Neuronal stem cell (in vitro differentiated cells): ENCODE data around the gene CITED1.

Source experiments
- DNase-seq: peaks from one replicate; pipeline ENCODE4 v3.0.0-alpha.2; 2013; ENCODE audit warnings: low spot score
- H2AFZ ChIP-seq: one replicate; pipeline ENCODE4 v1.6.1; 2013; ENCODE audit warnings: mild to moderate bottlenecking, low read length, inconsistent platforms
- H2AK5ac ChIP-seq: 2 replicates; pipeline ENCODE4 v1.6.1; 2013; ENCODE audit warnings: low read depth, mild to moderate bottlenecking, inconsistent platforms, low read length, moderate library complexity, mixed read lengths
- H2BK120ac ChIP-seq: 2 replicates; pipeline ENCODE4 v1.6.1; 2013; ENCODE audit warnings: low read depth, mild to moderate bottlenecking, inconsistent platforms, low read length, moderate library complexity, mixed read lengths
- H2BK12ac ChIP-seq: one replicate; pipeline ENCODE4 v1.6.1; 2013; ENCODE audit warnings: low read length, inconsistent platforms
- H2BK15ac ChIP-seq: 2 replicates; pipeline ENCODE4 v1.6.1; 2013; ENCODE audit warnings: mild to moderate bottlenecking, low read length, inconsistent platforms, mixed read lengths
- H2BK5ac ChIP-seq: one replicate; pipeline ENCODE4 v1.6.1; 2013; ENCODE audit warnings: inconsistent platforms, mild to moderate bottlenecking, low read length, moderate library complexity
- H3K14ac ChIP-seq: one replicate; pipeline ENCODE4 v1.6.1; 2013; ENCODE audit warnings: low read length, inconsistent platforms
- H3K18ac ChIP-seq: 2 replicates; pipeline ENCODE4 v1.6.1; 2013; ENCODE audit warnings: low read length, inconsistent platforms
- H3K23ac ChIP-seq: 2 replicates; pipeline ENCODE4 v1.6.1; 2013; ENCODE audit warnings: low read depth, mild to moderate bottlenecking, mixed read lengths, low read length, inconsistent platforms; ENCODE audit not compliant: poor library complexity
- H3K27ac ChIP-seq: replicated peaks from 3 replicates; pipeline ENCODE4 v1.5.1; 2013; ENCODE audit warnings: low read length, inconsistent platforms
- H3K27me3 ChIP-seq, 3 experiments: 2 replicates each; pipeline ENCODE4 v1.6.1; 2013; ENCODE audit warnings: low read length in 3 of 3, mild to moderate bottlenecking in 2 of 3, inconsistent platforms in 1 of 3, low read depth in 1 of 3, mixed read lengths in 1 of 3, moderate library complexity in 1 of 3; ENCODE audit not compliant: control insufficient read depth in 3 of 3, insufficient read depth in 3 of 3
- H3K36me3 ChIP-seq, 2 donors: replicated peaks in 1 of 2; 2 replicates each; pipeline ENCODE4 v1.6.1; 2013; ENCODE audit warnings: low read length in 2 of 2; ENCODE audit not compliant: control insufficient read depth in 2 of 2, insufficient read depth in 2 of 2
- H3K4ac ChIP-seq: 2 replicates; pipeline ENCODE4 v1.6.1; 2013; ENCODE audit warnings: inconsistent platforms, mild to moderate bottlenecking, low read length, moderate library complexity
- H3K4me1 ChIP-seq, 2 donors: 1 replicate in 1 of 2; 2 replicates in 1 of 2; pipeline ENCODE4 v1.6.1; 2013; ENCODE audit warnings: low read length in 2 of 2, low read depth in 1 of 2; ENCODE audit not compliant: control insufficient read depth in 2 of 2, insufficient read depth in 1 of 2
- H3K4me2 ChIP-seq: one replicate; pipeline ENCODE4 v1.6.1; 2013; ENCODE audit warnings: mild to moderate bottlenecking, low read length, inconsistent platforms; ENCODE audit not compliant: insufficient read depth, poor library complexity, severe bottlenecking
- H3K4me3 ChIP-seq, 2 donors: 2 replicates each; pipeline ENCODE4 v1.5.1; 2013; ENCODE audit warnings: low read length in 2 of 2, mild to moderate bottlenecking in 2 of 2, inconsistent platforms in 1 of 2, moderate library complexity in 1 of 2
- H3K79me1 ChIP-seq: one replicate; pipeline ENCODE4 v1.6.1; 2013; ENCODE audit warnings: low read depth, mild to moderate bottlenecking, inconsistent platforms, low read length, moderate library complexity
- H3K9ac ChIP-seq: one replicate; pipeline ENCODE4 v1.6.1; 2013; ENCODE audit warnings: mild to moderate bottlenecking, low read depth, low read length, inconsistent platforms; ENCODE audit not compliant: poor library complexity
- H3K9me3 ChIP-seq, 2 donors: replicated peaks in 1 of 2; 2 replicates each; pipeline versions ENCODE3 to v1.6.1; 2013; ENCODE audit warnings: low read length in 2 of 2, mild to moderate bottlenecking in 2 of 2, inconsistent platforms in 1 of 2, low read depth in 1 of 2, mixed read lengths in 1 of 2, moderate library complexity in 1 of 2; ENCODE audit not compliant: control insufficient read depth in 2 of 2, insufficient read depth in 1 of 2
- H4K8ac ChIP-seq: one replicate; pipeline ENCODE4 v1.6.1; 2013; ENCODE audit warnings: low read depth, mild to moderate bottlenecking, inconsistent platforms, low read length, moderate library complexity
- H4K91ac ChIP-seq: one replicate; pipeline ENCODE4 v1.6.1; 2013; ENCODE audit warnings: low read length, low read depth, mild to moderate bottlenecking, inconsistent platforms; ENCODE audit not compliant: poor library complexity
- WGBS, 2 donors: extraction: QIAGEN DNeasy Blood & Tissue Kit; methylation state at CpG; one replicate each; pipeline ENCODE4 v1.1.7; 2013; ENCODE audit warnings: missing lambda C conversion rate in 2 of 2, mixed read lengths in 1 of 2; ENCODE audit not compliant: insufficient read length in 2 of 2, insufficient replicate concordance in 1 of 2; ENCODE audit errors: extremely low coverage in 2 of 2; 5-methylcytosine and 5-hydroxymethylcytosine counted together

Gene CITED1

DNA sequence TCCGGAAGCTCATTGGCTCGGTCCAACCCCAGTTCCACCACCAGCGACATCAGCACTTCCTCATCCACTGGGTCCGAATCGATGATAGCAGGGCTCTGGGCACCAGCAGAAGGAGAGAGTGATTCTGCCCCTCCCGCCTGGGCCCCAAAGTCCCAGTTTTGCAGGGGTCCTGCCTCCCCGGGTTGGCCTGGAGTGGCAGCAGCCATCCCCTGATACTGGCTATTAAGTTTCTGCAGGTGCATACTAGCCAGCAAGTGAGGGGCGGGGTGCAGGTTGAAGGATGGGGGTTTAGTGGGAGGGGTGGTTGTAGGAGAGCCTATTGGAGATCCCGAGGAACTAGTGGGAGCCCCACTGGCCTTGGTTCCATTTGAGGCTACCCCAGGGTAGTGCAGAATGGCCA lies 3.9 kb downstream of the CITED1 start:
- Histone ChIP-seq H2BK5ac (no peak overlapping the region), H2AFZ (no peak overlapping the region), H2BK15ac (no peak overlapping the region), H3K18ac (no peak overlapping the region), H4K91ac (no peak overlapping the region), H3K9me3 (no peaks in the 10 kb centered on the region), H3K27ac (no peak overlapping the region), H3K4ac (no peak overlapping the region), H3K4me1 (no peaks in the 10 kb centered on the region), H3K4me2 (no peak overlapping the region), H3K36me3 (no peaks in the 10 kb centered on the region), H3K4me3 (no peak overlapping the region), H3K23ac (no peak overlapping the region), H2BK120ac (no peak overlapping the region), H2AK5ac (no peak overlapping the region), H2BK12ac (no peak overlapping the region), H4K8ac (no peak overlapping the region), H3K9ac (no peak overlapping the region), H3K14ac (no peak overlapping the region), H3K27me3 (peaks cover 0 to 61% (median 35%) of the 10 kb centered on the region in 3 experiments), H3K79me1 (no peaks in the 10 kb centered on the region)
- DNase-seq = no peak
- WGBS, 2 donors = no CpG with 5 or more reads among the region's 9 CpGs

GRCh38 chrX:72299891-72300630 lies 5.7 kb downstream of the CITED1 start:
- Histone ChIP-seq H3K4ac (no peak overlapping the region), H3K27ac (no peak overlapping the region), H2AK5ac (no peak overlapping the region), H3K27me3 (peaks cover 0 to 52% (median 25%) of the 10 kb centered on the region in 3 experiments), H2BK12ac (no peak overlapping the region), H2AFZ (no peak overlapping the region), H3K79me1 (no peaks in the 10 kb centered on the region), H3K4me3 (no peak overlapping the region), H3K4me1 (no peaks in the 10 kb centered on the region), H3K9ac (no peak overlapping the region), H2BK120ac (no peak overlapping the region), H3K9me3 (no peaks in the 10 kb centered on the region), H3K36me3 (no peaks in the 10 kb centered on the region), H3K18ac (no peak overlapping the region), H4K8ac (no peak overlapping the region), H3K14ac (no peak overlapping the region), H2BK5ac (no peak overlapping the region), H2BK15ac (no peak overlapping the region), H3K4me2 (no peak overlapping the region), H4K91ac (no peak overlapping the region), H3K23ac (no peak overlapping the region)
- WGBS, 2 donors = no CpG with 5 or more reads among the region's 4 CpGs
- no peak for DNase-seq

DNA sequence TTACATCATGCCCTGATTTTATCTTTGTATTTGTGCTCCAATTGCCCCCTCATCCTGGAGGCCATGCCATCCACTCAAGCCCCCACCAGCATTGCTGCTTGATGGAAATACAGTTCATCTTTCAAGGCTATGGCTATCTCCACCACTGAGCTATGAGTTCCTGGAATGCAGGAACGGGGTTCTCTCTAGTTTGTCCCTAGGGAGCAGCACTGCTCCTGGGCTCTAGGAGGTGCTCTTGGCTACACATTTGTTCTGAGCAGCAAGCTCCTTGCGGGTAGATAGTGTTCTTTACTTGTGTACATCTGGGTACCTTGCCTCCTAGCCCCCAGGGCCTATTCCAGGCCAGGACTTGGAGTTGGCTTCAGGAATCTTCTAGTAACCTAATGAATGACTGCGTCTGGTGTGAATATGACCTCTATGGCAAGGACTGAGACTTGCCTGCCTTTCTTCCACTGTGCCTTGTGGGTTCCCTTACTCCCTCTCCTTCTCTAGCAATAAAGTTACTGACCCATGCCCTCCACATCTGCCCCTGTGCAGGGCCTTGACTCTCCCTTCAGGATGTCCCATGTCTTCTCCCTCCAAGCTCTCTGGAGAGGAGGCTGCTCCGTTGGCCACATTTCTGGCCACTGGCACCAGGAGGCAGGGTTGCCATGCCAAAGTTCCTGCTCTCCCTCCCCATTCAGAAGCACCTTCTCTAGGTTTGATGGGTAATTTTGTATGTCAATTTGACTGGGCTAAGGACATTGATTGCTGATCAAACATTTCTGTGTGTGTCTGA lies 7.6 kb downstream of the CITED1 start:
- H2BK12ac ChIP-seq = no peak overlapping the region
- DNase-seq = no peak
- no peak overlapping the region for H3K27ac ChIP-seq

DNA sequence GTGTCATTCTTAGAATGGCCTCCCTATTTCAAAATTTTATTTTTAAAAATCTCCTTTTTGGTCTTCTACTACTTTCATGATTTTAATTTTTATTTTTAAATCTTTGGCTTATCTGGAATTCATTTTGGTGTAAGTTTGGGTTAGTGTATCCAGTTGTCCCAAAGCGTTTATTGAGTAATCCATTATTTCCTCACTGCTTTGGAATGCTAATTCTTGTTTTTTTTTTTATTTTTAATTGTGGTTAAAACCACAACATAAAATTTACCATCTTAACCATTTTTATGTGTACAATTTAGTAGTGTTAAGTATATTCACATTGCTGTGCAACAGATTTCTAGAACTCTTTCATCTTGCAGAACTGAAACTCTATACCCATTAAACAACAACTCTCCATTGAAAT lies 8.7 kb downstream of the CITED1 start:
- H2BK120ac ChIP-seq = no peak overlapping the region
- peaks cover 0 to 26% (median 0%) of the 10 kb centered on the region in 3 experiments for H3K27me3 ChIP-seq
- WGBS, 2 donors = no CpG with 5 or more reads among the region's 1 CpG
- no peak overlapping the region for H3K4me2 ChIP-seq
- no peak overlapping the region for H3K27ac ChIP-seq
- no peaks in the 10 kb centered on the region for H3K36me3 ChIP-seq
- H2AK5ac ChIP-seq = no peak overlapping the region
- H3K4ac ChIP-seq = no peak overlapping the region
- H4K8ac ChIP-seq = no peak overlapping the region
- H3K18ac ChIP-seq = no peak overlapping the region
- H4K91ac ChIP-seq = no peak overlapping the region
- H3K14ac ChIP-seq = no peak overlapping the region
- H2AFZ ChIP-seq = no peak overlapping the region
- H2BK5ac ChIP-seq = no peak overlapping the region
- no peak for DNase-seq
- no peak overlapping the region for H2BK15ac ChIP-seq
- H3K9ac ChIP-seq = no peak overlapping the region
- no peak overlapping the region for H3K4me3 ChIP-seq
- no peaks in the 10 kb centered on the region for H3K4me1 ChIP-seq
- no peaks in the 10 kb centered on the region for H3K79me1 ChIP-seq
- no peak overlapping the region for H3K23ac ChIP-seq
- no peaks in the 10 kb centered on the region for H3K9me3 ChIP-seq
- no peak overlapping the region for H2BK12ac ChIP-seq

More for the DNA sequence above, 7.6 kb downstream of the CITED1 start:
- no peaks in the 10 kb centered on the region for H3K4me1 ChIP-seq
- H3K79me1 ChIP-seq = no peaks in the 10 kb centered on the region
- H3K4me2 ChIP-seq = no peak overlapping the region
- no peaks in the 10 kb centered on the region for H3K9me3 ChIP-seq
- H3K36me3 ChIP-seq = no peaks in the 10 kb centered on the region
- H3K27me3 ChIP-seq = peaks cover 0 to 36% (median 7%) of the 10 kb centered on the region in 3 experiments
- WGBS, 2 donors = no CpG with 5 or more reads among the region's 4 CpGs
- no peak overlapping the region for H3K4ac ChIP-seq
- H3K14ac ChIP-seq = no peak overlapping the region
- H3K23ac ChIP-seq = no peak overlapping the region
- H4K8ac ChIP-seq = no peak overlapping the region
- no peak overlapping the region for H4K91ac ChIP-seq
- no peak overlapping the region for H2BK5ac ChIP-seq
- H3K9ac ChIP-seq = no peak overlapping the region
- no peak overlapping the region for H3K18ac ChIP-seq
- H2AK5ac ChIP-seq = no peak overlapping the region
- no peak overlapping the region for H2BK120ac ChIP-seq
- no peak overlapping the region for H2BK15ac ChIP-seq
- H3K4me3 ChIP-seq = no peak overlapping the region
- H2AFZ ChIP-seq = no peak overlapping the region
